K562 (cell line): ENCODE measurements around the gene LTBP1. TPM values are rescaled to one million over a fixed set of nuclear protein-coding genes. Genes with fewer than 3 reads are reported as not detected.

ENCODE experiments used
- ATAC-seq: fragments of 200-7000 bp; cut with Tn5 transposase; 3 replicates; pipeline ENCODE4 v1.9.1; 2020; ENCODE audit warnings: moderate library complexity
- BruUV-seq: library from RNA; stranded (reverse); fragments of 400-500 nt; replicated peaks from 2 replicates; lab custom pipeline; 2021; lab: Mats Ljungman, UMichigan
- CTCF ChIA-PET: fragments of 300-600 bp; formaldehyde crosslinking; extraction: SDS; loops from one replicate; lab custom pipeline; 2021; ENCODE audit warnings: low intra/inter-chr PET ratio; lab: Yijun Ruan, JAX
- POLR2A ChIA-PET: fragments of 300-600, 350-650 bp; sonication (Branson Sonifier 250); formaldehyde crosslinking; extraction: SDS; loops from one replicate; lab custom pipeline; 2021; ENCODE audit warnings: antibody characterized with exemption, inconsistent platforms; lab: Yijun Ruan, JAX
- DNase-seq, 4 experiments: peaks; one replicate each; pipeline versions ENCODE4 v3.0.0 to v3.0.0-alpha.2; 2011 to 2018; ENCODE audit warnings: low spot score in 3 of 4, mixed read lengths in 3 of 4; ENCODE audit errors: extremely low read depth in 1 of 4
- FAIRE-seq: peaks from 2 replicates; lab custom pipeline; 2011; peaks lifted over from hg19 to GRCh38; lab: Jason Lieb, UNC
- H2AFZ ChIP-seq: 2 replicates; pipeline ENCODE4 v1.6.0; 2011; ENCODE audit warnings: low read depth, low read length, control low read depth, inconsistent platforms
- H3K27ac ChIP-seq: fragments of 200-600 bp; 3 replicates; pipeline ENCODE4 v1.8.0; 2011; ENCODE audit warnings: low read depth, mild to moderate bottlenecking, control low read depth, inconsistent platforms, low read length, moderate library complexity, mixed read lengths; ENCODE audit errors: extremely low read depth
- H3K27me3 ChIP-seq, 2 experiments: fragments of 300-600 bp in 1 of 2; 2 replicates in 1 of 2; 3 replicates in 1 of 2; pipeline versions ENCODE4 v1.6.0 to v1.8.0; 2011; ENCODE audit warnings: inconsistent platforms in 2 of 2, low read length in 2 of 2, mild to moderate bottlenecking in 1 of 2, mixed read lengths in 1 of 2, moderate library complexity in 1 of 2; ENCODE audit not compliant: control insufficient read depth in 2 of 2, insufficient read depth in 2 of 2
- H3K36me3 ChIP-seq: fragments of 300-600 bp; 3 replicates; pipeline ENCODE4 v1.8.0; 2011; ENCODE audit warnings: mild to moderate bottlenecking, low read length, inconsistent platforms; ENCODE audit not compliant: control insufficient read depth, insufficient read depth
- H3K4me1 ChIP-seq, 2 experiments: fragments of 200-600 bp in 1 of 2; replicated peaks in 1 of 2; 2 replicates in 1 of 2; 3 replicates in 1 of 2; pipeline versions ENCODE4 v1.5.1 to v1.8.0; 2011; ENCODE audit warnings: inconsistent platforms in 2 of 2, low read length in 2 of 2, mild to moderate bottlenecking in 1 of 2, mixed read lengths in 1 of 2, moderate library complexity in 1 of 2; ENCODE audit not compliant: control insufficient read depth in 2 of 2, insufficient read depth in 2 of 2
- H3K4me2 ChIP-seq: 2 replicates; pipeline ENCODE4 v1.6.1; 2011; ENCODE audit warnings: low read length, control low read depth, inconsistent platforms, mixed read lengths; ENCODE audit not compliant: insufficient read depth
- H3K4me3 ChIP-seq: fragments of 200-600 bp; sonication (generic), shearing (Covaris generic); 2 replicates; pipeline ENCODE4 v1.5.1; 2016; ENCODE audit warnings: control low read depth, inconsistent platforms
- H3K79me2 ChIP-seq: fragments of 200-600 bp; 3 replicates; pipeline ENCODE4 v1.8.0; 2011; ENCODE audit warnings: low read length, inconsistent platforms; ENCODE audit not compliant: control insufficient read depth, insufficient read depth
- H3K9ac ChIP-seq, 2 experiments: 2 replicates each; pipeline versions ENCODE4 v1.6.0 to v1.6.1; 2011; ENCODE audit warnings: low read depth in 2 of 2, low read length in 2 of 2, control low read depth in 1 of 2, inconsistent platforms in 1 of 2, mild to moderate bottlenecking in 1 of 2, mixed read lengths in 1 of 2; ENCODE audit not compliant: insufficient read depth in 1 of 2
- H3K9me1 ChIP-seq: one replicate; pipeline ENCODE4 v1.6.0; 2011; ENCODE audit warnings: inconsistent platforms, mild to moderate bottlenecking, low read length, moderate library complexity; ENCODE audit not compliant: control insufficient read depth, insufficient read depth
- H3K9me3 ChIP-seq: replicated peaks from 2 replicates; pipeline ENCODE4 v1.5.1; 2011; ENCODE audit warnings: low read depth, low read length, inconsistent platforms; ENCODE audit not compliant: control insufficient read depth, insufficient read depth
- H4K20me1 ChIP-seq: replicated peaks from 2 replicates; pipeline ENCODE4 v1.6.1; 2011; ENCODE audit warnings: low read length, inconsistent platforms, mixed read lengths; ENCODE audit not compliant: control insufficient read depth, insufficient read depth
- ZNF766 ChIP-seq: fragments of 200-800 bp; sonication (Bioruptor generic); conservative IDR thresholded peaks from 2 replicates; pipeline ENCODE4 v1.6.1; 2016; ENCODE audit warnings: missing genetic modification characterization, missing compliant biosample characterization
- WGBS: fragments of 100-300 bp; shearing (Covaris generic); methylation state at CpG from one replicate; pipeline ENCODE4 v1.1.6; 2016; ENCODE audit warnings: low coverage, mixed read lengths; ENCODE audit not compliant: insufficient coverage; ENCODE audit errors: missing lambda C conversion rate; 5-methylcytosine and 5-hydroxymethylcytosine counted together
- in situ Hi-C: fragments of 300-500 bp; cut with MboI; formaldehyde crosslinking; loops from 4 replicates; pipeline ENCODE4 v1.15.0; 2018; ENCODE audit warnings: inconsistent platforms, mixed read lengths
- intact Hi-C: fragments of 100-400 bp; cut with micrococcal nuclease; formaldehyde crosslinking; loops from 2 replicates; pipeline ENCODE4 v1.14.2; 2022
- polyA plus RNA-seq, 8 experiments: library from polyadenylated mRNA; depleted of rRNA in 4 of 8; stranded (reverse) in 5 of 8; unstranded in 3 of 8; fragments of >200 nt; fragmentation: Nextera tagmentation in 2 of 8; fragmentation: Illumina TruSeq in 1 of 8; extraction: Ambion mirVana in 2 of 8; extraction: Trizol in 1 of 8; gene quantifications; 2 replicates each; pipeline versions ENCODE4 v1.2.1 to v1.2.3, GENCODE V29; 2011 to 2014; ENCODE audit warnings: inconsistent platforms in 1 of 8, missing spikeins in 1 of 8
- total RNA-seq, 7 experiments: library from RNA; depleted of rRNA in 6 of 7; stranded (reverse); fragments of >200 nt in 6 of 7; fragmentation: Illumina TruSeq in 2 of 7; extraction: Trizol in 2 of 7; gene quantifications; 2 replicates each; pipeline versions ENCODE4 v1.2.1 to v1.2.3, GENCODE V29; 2011 to 2021; ENCODE audit warnings: low replicate concordance in 1 of 7
- TF ChIP-seq, protein P1 (sequence below), 2 experiments: IDR thresholded peaks in 1 of 2; conservative IDR thresholded peaks in 1 of 2; 2 replicates each; pipeline ENCODE4 v1.6.1; 2016; ENCODE audit warnings: low read depth in 2 of 2, mild to moderate bottlenecking in 1 of 2, missing compliant biosample characterization in 1 of 2, missing genetic modification characterization in 1 of 2, moderate library complexity in 1 of 2
- TF ChIP-seq, protein P2 (sequence below), 2 experiments: IDR thresholded peaks; 2 replicates each; pipeline ENCODE4 v1.6.1; 2011; ENCODE audit warnings: borderline replicate concordance in 1 of 2, control low read depth in 1 of 2, low read depth in 1 of 2, low read length in 1 of 2, mild to moderate bottlenecking in 1 of 2, mixed read lengths in 1 of 2, moderate library complexity in 1 of 2; ENCODE audit not compliant: insufficient read depth in 1 of 2, insufficient read length in 1 of 2, poor library complexity in 1 of 2, severe bottlenecking in 1 of 2; ENCODE audit errors: extremely low read depth in 1 of 2

The LTBP1 gene
- total and polyA plus RNA-seq, 9 of the 15 experiments (the other 6 are each of a cell fraction or from before 2014, with no cell fraction given) = 3.6 to 16.4 (median 8.5) TPM

DNA sequence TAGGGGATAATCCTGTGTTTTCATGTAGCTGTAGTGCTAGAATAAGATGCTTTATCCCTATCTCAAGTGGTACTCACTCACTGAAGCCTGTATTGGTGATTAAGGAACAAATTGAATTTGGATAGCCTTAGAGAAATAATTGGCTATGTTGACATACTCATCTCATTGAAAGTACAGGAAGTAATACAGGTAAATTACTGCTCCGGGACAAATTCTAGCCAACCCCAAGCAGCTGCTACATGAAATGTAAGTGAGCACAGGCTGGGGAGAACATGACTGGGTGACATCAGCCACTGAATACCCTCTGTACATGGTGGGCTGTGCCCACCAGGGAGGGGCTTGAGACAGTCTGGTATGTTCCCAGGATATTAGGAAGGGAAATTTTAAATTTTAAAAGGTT is 341.3 kb downstream of the LTBP1 start:
- DNase-seq = no peak
- Histone ChIP-seq H3K79me2 (no peaks in the 10 kb centered on the region), H3K36me3 (no peaks in the 10 kb centered on the region)
- in situ Hi-C loops = no loop called here
- 18% methylated on average over 1 of the region's 1 CpG for WGBS
- TF ChIP-seq, protein P1, sequence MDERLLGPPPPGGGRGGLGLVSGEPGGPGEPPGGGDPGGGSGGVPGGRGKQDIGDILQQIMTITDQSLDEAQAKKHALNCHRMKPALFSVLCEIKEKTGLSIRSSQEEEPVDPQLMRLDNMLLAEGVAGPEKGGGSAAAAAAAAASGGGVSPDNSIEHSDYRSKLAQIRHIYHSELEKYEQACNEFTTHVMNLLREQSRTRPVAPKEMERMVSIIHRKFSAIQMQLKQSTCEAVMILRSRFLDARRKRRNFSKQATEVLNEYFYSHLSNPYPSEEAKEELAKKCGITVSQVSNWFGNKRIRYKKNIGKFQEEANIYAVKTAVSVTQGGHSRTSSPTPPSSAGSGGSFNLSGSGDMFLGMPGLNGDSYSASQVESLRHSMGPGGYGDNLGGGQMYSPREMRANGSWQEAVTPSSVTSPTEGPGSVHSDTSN (CRISPR knock-in tag; IDR thresholded peaks at IDR 0.05; ENCODE audit: low read depth) = no peak
- TF ChIP-seq, protein P1 (tag; conservative IDR thresholded peaks at IDR 0.05; ENCODE audit: low read depth) = no peak
- no peak for TF ChIP-seq ZNF766 (CRISPR knock-in tag)
- TF ChIP-seq, protein P2, sequence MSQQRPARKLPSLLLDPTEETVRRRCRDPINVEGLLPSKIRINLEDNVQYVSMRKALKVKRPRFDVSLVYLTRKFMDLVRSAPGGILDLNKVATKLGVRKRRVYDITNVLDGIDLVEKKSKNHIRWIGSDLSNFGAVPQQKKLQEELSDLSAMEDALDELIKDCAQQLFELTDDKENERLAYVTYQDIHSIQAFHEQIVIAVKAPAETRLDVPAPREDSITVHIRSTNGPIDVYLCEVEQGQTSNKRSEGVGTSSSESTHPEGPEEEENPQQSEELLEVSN (IDR thresholded peaks at IDR 0.05; ENCODE audit: borderline replicate concordance in 1 of 2, extremely low read depth in 1 of 2, insufficient read depth in 1 of 2, insufficient read length in 1 of 2, low read depth in 1 of 2, low read length in 1 of 2, poor library complexity in 1 of 2, severe bottlenecking in 1 of 2) = no peak
- TF ChIP-seq, all 486 proteins: peak for 0
- Histone ChIP-seq H3K27me3 (no peaks in the 10 kb centered on the region), H3K9me1 (no peaks in the 10 kb centered on the region), H3K4me2 (no peak overlapping the region), H2AFZ (no peak overlapping the region), H3K4me1 (peaks cover 0 to 6% of the 10 kb centered on the region in 2 experiments; a peak in 1 of 5 replicates), H4K20me1 (no peaks in the 10 kb centered on the region), H3K27ac (no peak overlapping the region), H3K4me3 (no peak overlapping the region), H3K9me3 (no peaks in the 10 kb centered on the region), H3K9ac (no peak overlapping the region)
- ChIA-PET CTCF (no interaction called here), POLR2A (no interaction called here)
- no peak for FAIRE-seq
- no TSS peak for BruUV-seq
- intact Hi-C loops = no loop called here
- ATAC-seq = no peak
